ENCODE results near the gene TRPM2. TPM values are rescaled to one million over a fixed set of nuclear protein-coding genes. Genes with fewer than 3 reads are reported as not detected.

Gene TRPM2
- total and polyA plus RNA-seq, 2 of the 13 experiments (the other 11 are each of a cell fraction or from before 2014, with no cell fraction given) = 0.07 to 0.20 TPM

- TF ChIP-seq KLF13 (CRISPR knock-in tag; IDR thresholded peaks at IDR 0.05) (no peak), CC2D1A (CRISPR knock-in tag; IDR thresholded peaks at IDR 0.05) (no peak), PITX1 (CRISPR knock-in tag; IDR thresholded peaks at IDR 0.05) (no peak), CREM (IDR thresholded peaks at IDR 0.05) (no peak), CREM (CRISPR knock-in tag; IDR thresholded peaks at IDR 0.05) (no peak)
Observed at GRCh38 chr21:44375761-44376241, 22.4 kb downstream of the TRPM2 start (continued).

DNA sequence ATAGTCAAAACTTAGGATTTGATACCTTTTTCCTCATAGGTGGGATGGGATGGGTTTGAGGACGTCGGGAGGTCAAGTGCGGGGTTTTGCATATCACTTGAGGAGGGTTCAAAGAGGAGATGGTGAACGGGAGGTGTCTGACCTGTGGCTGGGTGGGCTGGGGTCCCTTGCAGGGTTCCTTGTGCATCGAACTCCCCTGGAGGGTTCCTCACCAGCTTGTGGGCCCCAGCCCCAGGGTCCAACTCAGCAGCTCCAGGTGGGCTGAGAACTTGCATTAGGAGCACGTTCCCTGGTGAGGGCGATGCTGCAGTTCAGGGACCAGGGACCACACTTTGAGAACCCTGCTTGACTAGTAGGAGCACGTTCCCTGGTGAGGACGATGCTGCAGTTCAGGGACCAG is 23.2 kb downstream of the TRPM2 start:
- DNase-seq (ENCODE audit: low spot score) (no peak), FAIRE-seq (no peak), ATAC-seq (no peak)
- TF ChIP-seq ZNF121 (CRISPR knock-in tag; IDR thresholded peaks at IDR 0.05) (no peak), SRSF4 (IDR thresholded peaks at IDR 0.05; ENCODE audit: low read depth, low read length, poor library complexity, severe bottlenecking) (no peak)
- TF ChIP-seq, protein P1, sequence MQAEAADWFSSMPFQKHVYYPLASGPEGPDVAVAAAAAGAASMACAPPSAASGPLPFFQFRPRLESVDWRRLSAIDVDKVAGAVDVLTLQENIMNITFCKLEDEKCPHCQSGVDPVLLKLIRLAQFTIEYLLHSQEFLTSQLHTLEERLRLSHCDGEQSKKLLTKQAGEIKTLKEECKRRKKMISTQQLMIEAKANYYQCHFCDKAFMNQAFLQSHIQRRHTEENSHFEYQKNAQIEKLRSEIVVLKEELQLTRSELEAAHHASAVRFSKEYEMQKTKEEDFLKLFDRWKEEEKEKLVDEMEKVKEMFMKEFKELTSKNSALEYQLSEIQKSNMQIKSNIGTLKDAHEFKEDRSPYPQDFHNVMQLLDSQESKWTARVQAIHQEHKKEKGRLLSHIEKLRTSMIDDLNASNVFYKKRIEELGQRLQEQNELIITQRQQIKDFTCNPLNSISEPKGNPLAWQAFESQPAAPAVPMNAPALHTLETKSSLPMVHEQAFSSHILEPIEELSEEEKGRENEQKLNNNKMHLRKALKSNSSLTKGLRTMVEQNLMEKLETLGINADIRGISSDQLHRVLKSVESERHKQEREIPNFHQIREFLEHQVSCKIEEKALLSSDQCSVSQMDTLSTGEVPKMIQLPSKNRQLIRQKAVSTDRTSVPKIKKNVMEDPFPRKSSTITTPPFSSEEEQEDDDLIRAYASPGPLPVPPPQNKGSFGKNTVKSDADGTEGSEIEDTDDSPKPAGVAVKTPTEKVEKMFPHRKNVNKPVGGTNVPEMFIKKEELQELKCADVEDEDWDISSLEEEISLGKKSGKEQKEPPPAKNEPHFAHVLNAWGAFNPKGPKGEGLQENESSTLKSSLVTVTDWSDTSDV (CRISPR knock-in tag; IDR thresholded peaks at IDR 0.05) = no peak
- no peak overlapping the region for H2AFZ ChIP-seq (ENCODE audit: low read length)
- no peaks in the 10 kb centered on the region for H3K9me3 ChIP-seq (ENCODE audit: low read length)
- H3K4me1 ChIP-seq (ENCODE audit: insufficient read depth, low read length) = no peaks in the 10 kb centered on the region
- no peak overlapping the region for H3K4me3 ChIP-seq (replicated peaks in 1 of 3; ENCODE audit: insufficient read depth in 1 of 3, low read depth in 2 of 3, low read length in 3 of 3)
- ChIA-PET POLR2A (no interaction called here), CTCF (ENCODE audit: low intra/inter-chr PET ratio, low total read pairs) (no interaction called here)
- intact Hi-C loops (cut with micrococcal nuclease; ENCODE audit: unreplicated experiment) = no loop called here
- H3K4me2 ChIP-seq (ENCODE audit: low read depth, low read length) = no peak overlapping the region
- in situ Hi-C loops (cut with HindIII; ENCODE audit: extremely low pct_ligation_motif_present, low pct_unique_long_range_greater_than_20kb) = loop anchor here (5.0 kb wide), 2 partner anchors 51 to 106 kb away; no protein-coding TSS in a partner anchor
- peaks cover 16 to 53% of the 10 kb centered on the region in 2 experiments for H3K27me3 ChIP-seq (ENCODE audit: control insufficient read depth in 1 of 2, insufficient read depth in 2 of 2, low read length in 2 of 2)
- H4K20me1 ChIP-seq (ENCODE audit: insufficient read depth, low read length) = no peaks in the 10 kb centered on the region
- H3K27ac ChIP-seq (ENCODE audit: extremely low read length, insufficient read depth, low read length) = no peak overlapping the region
- H3K36me3 ChIP-seq (replicated peaks in 1 of 2; ENCODE audit: control insufficient read depth in 1 of 2, insufficient read depth in 2 of 2, low read length in 2 of 2) = no peaks in the 10 kb centered on the region
- no TSS peak for BruUV-seq (replicated peaks)
- H3K79me2 ChIP-seq (ENCODE audit: insufficient read depth, low read length) = no peaks in the 10 kb centered on the region
- H3K9ac ChIP-seq (ENCODE audit: insufficient read depth, low read depth, low read length) = no peak overlapping the region
- 29% methylated on average over 6 of the region's 9 CpGs for WGBS (ENCODE audit: low lambda C conversion rate)

Measured in HepG2 (cell line).